ENCODE data around the gene FBXO17. TPM values are rescaled to one million over a fixed set of nuclear protein-coding genes. Genes with fewer than 3 reads are reported as not detected.

FBXO17 gene
- total and polyA plus RNA-seq, 2 donors (not counting 3 experiments of a cell fraction or from before 2014, with no cell fraction given), result 21.8 to 23.8 TPM

DNA sequence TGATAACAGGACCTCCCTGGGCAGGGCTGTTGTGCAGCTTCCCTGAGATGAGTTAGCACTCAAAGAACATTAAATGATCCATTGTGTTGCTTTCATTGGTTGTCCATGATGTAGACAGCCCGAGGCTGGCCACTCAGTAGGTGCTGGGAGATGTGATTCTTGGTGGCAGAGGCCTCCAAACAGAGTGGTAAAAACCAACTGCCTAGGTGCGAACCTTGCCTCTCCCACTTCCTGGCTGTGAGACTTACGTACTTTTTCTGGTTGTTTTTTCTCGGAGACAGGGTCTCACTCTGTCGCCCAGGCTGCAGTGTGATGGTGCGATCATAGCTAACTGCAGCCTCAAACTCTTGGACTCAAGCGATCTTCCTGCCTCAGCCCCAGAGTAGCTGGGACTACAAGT is 51.2 kb downstream of the FBXO17 start:
- BruUV-seq (replicated peaks), result no TSS peak
- intact Hi-C loops (cut with micrococcal nuclease), result no loop called here

DNA sequence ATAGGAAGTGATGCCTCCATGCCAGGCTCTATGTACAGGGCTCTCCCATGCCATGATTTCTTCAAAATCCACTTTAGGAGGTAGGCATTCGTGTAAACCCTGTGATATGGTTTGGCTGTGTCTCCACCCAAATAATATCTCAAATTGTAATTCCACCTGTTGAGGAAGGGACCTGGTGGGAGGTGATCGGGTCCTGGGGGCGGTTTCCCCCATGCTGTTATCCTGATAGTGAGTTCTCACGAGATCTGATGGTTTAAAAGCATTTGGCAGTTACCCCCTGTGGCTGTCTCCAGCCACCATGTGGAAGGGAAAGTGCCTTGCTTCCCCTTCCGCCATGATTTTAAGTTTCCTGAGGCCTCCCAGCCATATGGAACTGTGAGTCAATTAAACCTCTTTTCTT is 53.1 kb downstream of the FBXO17 start:
- H3K27ac ChIP-seq (ENCODE audit: insufficient read depth, low read depth, low read length), result no peak overlapping the region
- no peaks in the 10 kb centered on the region for H3K9me1 ChIP-seq (replicated peaks; ENCODE audit: control insufficient read depth, extremely low read depth, insufficient read depth, low read length)
- H3K27me3 ChIP-seq (ENCODE audit: control insufficient read depth in 2 of 2, insufficient read depth in 2 of 2, low read length in 2 of 2), result no peaks in the 10 kb centered on the region
- intact Hi-C loops (cut with micrococcal nuclease) (no loop called here), dilution Hi-C loops (cut with MboI; ENCODE audit: extremely low pct_ligation_motif_present, low sequenced_read_pairs) (no loop called here)
- no peaks in the 10 kb centered on the region for H3K4me1 ChIP-seq (ENCODE audit: control insufficient read depth, extremely low read depth, insufficient read depth, low read length)
- no peak overlapping the region for H3K4me2 ChIP-seq (ENCODE audit: insufficient read depth, low read length)
- H3K36me3 ChIP-seq (ENCODE audit: control insufficient read depth in 2 of 2, extremely low read depth in 1 of 2, insufficient read depth in 2 of 2, low read length in 2 of 2), result peaks cover 4 to 10% of the 10 kb centered on the region in 2 experiments
- DNase-seq (ENCODE audit: low read depth, low spot score) (no peak), FAIRE-seq (no peak)
- H2AFZ ChIP-seq (ENCODE audit: low read depth, low read length), result no peak overlapping the region
- ChIA-PET POLR2A (no interaction called here), CTCF (no interaction called here)
- no peak overlapping the region for H3K4me3 ChIP-seq (replicated peaks in 1 of 3; ENCODE audit: insufficient read depth in 1 of 3, low read depth in 1 of 3, low read length in 3 of 3)
- no peaks in the 10 kb centered on the region for H3K79me2 ChIP-seq (ENCODE audit: control insufficient read depth, insufficient read depth, low read length)
- H3K9me3 ChIP-seq (replicated peaks; ENCODE audit: control insufficient read depth, insufficient read depth, low read length), result no peaks in the 10 kb centered on the region
- BruUV-seq (replicated peaks), result no TSS peak
- TF ChIP-seq MYC (IDR thresholded peaks at IDR 0.05; ENCODE audit: low read depth, low read length) (no peak), POLR2A (IDR thresholded peaks at IDR 0.05; ENCODE audit: low read depth, low read length) (no peak), JUN (IDR thresholded peaks at IDR 0.05; ENCODE audit: borderline replicate concordance, insufficient read depth, insufficient read length, low read depth) (no peak), POLR2AphosphoS5 (IDR thresholded peaks at IDR 0.05; ENCODE audit: insufficient read depth, low read depth, low read length) (no peak), GATA2 (IDR thresholded peaks at IDR 0.05; ENCODE audit: insufficient read depth, insufficient read length, low read depth, low read length) (no peak), FOS (IDR thresholded peaks at IDR 0.05; ENCODE audit: borderline replicate concordance, insufficient read depth, low read length) (no peak), EZH2 (IDR thresholded peaks at IDR 0.05; ENCODE audit: borderline replicate concordance, low read depth, low read length, severe bottlenecking) (no peak)
- TF ChIP-seq, protein P1, sequence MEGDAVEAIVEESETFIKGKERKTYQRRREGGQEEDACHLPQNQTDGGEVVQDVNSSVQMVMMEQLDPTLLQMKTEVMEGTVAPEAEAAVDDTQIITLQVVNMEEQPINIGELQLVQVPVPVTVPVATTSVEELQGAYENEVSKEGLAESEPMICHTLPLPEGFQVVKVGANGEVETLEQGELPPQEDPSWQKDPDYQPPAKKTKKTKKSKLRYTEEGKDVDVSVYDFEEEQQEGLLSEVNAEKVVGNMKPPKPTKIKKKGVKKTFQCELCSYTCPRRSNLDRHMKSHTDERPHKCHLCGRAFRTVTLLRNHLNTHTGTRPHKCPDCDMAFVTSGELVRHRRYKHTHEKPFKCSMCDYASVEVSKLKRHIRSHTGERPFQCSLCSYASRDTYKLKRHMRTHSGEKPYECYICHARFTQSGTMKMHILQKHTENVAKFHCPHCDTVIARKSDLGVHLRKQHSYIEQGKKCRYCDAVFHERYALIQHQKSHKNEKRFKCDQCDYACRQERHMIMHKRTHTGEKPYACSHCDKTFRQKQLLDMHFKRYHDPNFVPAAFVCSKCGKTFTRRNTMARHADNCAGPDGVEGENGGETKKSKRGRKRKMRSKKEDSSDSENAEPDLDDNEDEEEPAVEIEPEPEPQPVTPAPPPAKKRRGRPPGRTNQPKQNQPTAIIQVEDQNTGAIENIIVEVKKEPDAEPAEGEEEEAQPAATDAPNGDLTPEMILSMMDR (IDR thresholded peaks at IDR 0.05; ENCODE audit: extremely low read depth in 1 of 2, insufficient read depth in 1 of 2, low read depth in 1 of 2, low read length in 2 of 2), result no peak
- TF ChIP-seq, protein P2, sequence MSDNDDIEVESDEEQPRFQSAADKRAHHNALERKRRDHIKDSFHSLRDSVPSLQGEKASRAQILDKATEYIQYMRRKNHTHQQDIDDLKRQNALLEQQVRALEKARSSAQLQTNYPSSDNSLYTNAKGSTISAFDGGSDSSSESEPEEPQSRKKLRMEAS (IDR thresholded peaks at IDR 0.05; ENCODE audit: insufficient read depth, insufficient read length), result no peak
- H3K9ac ChIP-seq (replicated peaks; ENCODE audit: extremely low read depth, insufficient read depth, low read length), result no peak overlapping the region
- no peaks in the 10 kb centered on the region for H4K20me1 ChIP-seq (replicated peaks; ENCODE audit: control insufficient read depth, extremely low read depth, insufficient read depth, low read length)

More for the DNA sequence above, 51.2 kb downstream of the FBXO17 start:
- Histone ChIP-seq H3K9me1 (replicated peaks; ENCODE audit: control insufficient read depth, extremely low read depth, insufficient read depth, low read length) (no peaks in the 10 kb centered on the region), H2AFZ (ENCODE audit: low read depth, low read length) (no peak overlapping the region), H3K4me1 (ENCODE audit: control insufficient read depth, extremely low read depth, insufficient read depth, low read length) (peaks cover 3% of the 10 kb centered on the region), H3K9me3 (replicated peaks; ENCODE audit: control insufficient read depth, insufficient read depth, low read length) (no peaks in the 10 kb centered on the region), H4K20me1 (replicated peaks; ENCODE audit: control insufficient read depth, extremely low read depth, insufficient read depth, low read length) (no peaks in the 10 kb centered on the region), H3K27ac (ENCODE audit: insufficient read depth, low read depth, low read length) (no peak overlapping the region), H3K36me3 (ENCODE audit: control insufficient read depth in 2 of 2, extremely low read depth in 1 of 2, insufficient read depth in 2 of 2, low read length in 2 of 2) (peaks cover 4 to 10% of the 10 kb centered on the region in 2 experiments), H3K79me2 (ENCODE audit: control insufficient read depth, insufficient read depth, low read length) (peaks cover 5% of the 10 kb centered on the region), H3K4me2 (ENCODE audit: insufficient read depth, low read length) (no peak overlapping the region), H3K4me3 (replicated peaks in 1 of 3; ENCODE audit: insufficient read depth in 1 of 3, low read depth in 1 of 3, low read length in 3 of 3) (no peak overlapping the region), H3K9ac (replicated peaks; ENCODE audit: extremely low read depth, insufficient read depth, low read length) (no peak overlapping the region), H3K27me3 (ENCODE audit: control insufficient read depth in 2 of 2, insufficient read depth in 2 of 2, low read length in 2 of 2) (no peaks in the 10 kb centered on the region)
- no peak for TF ChIP-seq POLR2A (IDR thresholded peaks at IDR 0.05; ENCODE audit: low read depth, low read length)
- ChIA-PET CTCF (no interaction called here), POLR2A (interaction anchor here (0.7 kb wide), 1 partner anchor 529 kb away, joined by 5 read pairs; no protein-coding TSS in a partner anchor)
- dilution Hi-C loops (cut with MboI; ENCODE audit: extremely low pct_ligation_motif_present, low sequenced_read_pairs), result no loop called here
- FAIRE-seq (no peak), DNase-seq (ENCODE audit: low read depth, low spot score) (no peak)

Measured in endothelial cell of umbilical vein (primary cell).